NCI-H748 treated with DMSO at 0.1 percent for 48 hours (cell line): Measurements from ENCODE around the gene TNS1.

Source experiments
- DNase-seq: peaks from one replicate; lab custom pipeline; 2025; lab: John Stamatoyannopoulos, UW

TNS1 gene

DNA sequence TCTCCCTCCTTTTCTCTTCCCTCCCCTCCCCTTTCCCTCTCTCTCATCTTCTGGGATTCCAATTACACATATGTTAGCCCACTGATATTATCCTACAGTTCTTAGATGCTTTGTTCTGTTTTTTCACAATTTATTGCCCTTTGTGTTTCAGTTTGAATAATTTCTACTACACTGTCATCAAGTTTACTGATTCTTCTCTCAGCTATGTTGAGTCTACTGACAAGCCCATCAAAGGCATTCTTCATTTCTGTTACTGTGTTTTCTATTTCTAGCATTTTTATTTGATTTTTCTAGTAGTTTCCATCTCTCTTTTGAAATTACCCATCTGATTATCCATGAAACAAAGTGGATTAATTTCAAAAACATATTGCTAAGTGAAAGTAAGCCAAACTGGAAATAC is 219.6 kb downstream of the TNS1 start:
- no peak for DNase-seq

DNA sequence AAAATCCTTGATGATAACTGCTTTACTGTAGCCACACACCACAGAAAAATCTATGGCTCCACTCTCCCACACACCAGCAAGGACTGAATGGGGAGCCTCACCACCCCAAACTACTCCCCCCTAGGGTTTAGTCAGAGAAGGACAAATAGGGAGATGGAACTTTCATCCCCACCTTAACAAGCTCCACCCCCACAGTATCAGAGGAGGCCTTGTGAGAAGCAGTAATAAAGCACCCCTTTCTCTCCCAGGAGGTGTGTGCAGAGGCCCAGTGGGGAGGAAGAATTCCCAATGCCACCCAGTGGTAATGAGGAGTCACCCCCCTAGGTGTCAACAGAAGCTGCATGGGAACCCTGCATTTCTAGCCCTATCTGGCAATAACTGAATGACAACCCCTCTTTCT is 224.9 kb downstream of the TNS1 start:
- no peak for DNase-seq

DNA sequence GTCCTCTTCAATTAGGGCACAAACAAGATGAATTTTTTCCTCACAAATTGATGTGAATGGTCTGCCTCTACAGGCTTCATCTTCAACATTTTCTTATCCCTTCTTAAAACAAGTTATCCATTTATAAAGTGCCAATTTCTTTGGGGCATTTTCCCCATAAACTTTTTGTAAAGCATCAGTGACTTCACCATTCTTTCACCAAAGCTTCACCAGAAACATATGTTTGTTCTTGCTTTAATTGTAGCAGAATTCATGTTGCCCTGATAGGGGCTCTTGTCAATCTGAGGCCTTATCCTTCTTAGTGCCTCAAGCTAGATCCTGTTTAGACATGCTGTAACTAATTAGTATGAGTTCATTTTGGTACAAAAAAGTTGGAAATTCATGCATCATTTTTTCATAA is 226.2 kb downstream of the TNS1 start:
- no peak for DNase-seq

DNA sequence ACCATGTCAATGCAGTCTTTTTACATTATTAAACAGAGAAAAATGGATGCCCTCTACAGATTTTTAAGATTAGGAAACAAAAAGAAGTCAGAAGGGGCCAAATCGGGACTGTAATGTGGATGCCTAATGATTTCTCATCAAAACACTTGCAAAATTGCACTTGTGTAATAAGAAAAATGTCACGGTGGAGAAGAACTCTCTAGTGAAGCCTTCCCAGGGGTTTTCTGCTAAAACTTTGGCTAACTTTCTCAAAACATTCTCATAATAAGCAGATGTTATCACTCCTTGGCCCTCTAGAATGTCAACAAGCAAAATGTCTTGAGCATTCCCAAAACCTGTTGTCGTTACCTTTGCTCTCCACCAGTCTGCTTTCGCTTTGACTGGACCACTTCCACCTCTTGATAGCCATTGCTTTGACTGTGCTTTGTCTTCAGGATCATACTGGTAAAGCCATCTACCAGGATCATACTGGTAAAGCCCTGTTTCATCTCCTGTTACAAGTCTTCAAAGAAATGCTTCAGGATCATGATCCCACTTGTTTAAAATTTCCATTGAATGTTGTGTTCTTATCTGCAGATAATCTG is 226.8 kb downstream of the TNS1 start:
- DNase-seq, result no peak

DNA sequence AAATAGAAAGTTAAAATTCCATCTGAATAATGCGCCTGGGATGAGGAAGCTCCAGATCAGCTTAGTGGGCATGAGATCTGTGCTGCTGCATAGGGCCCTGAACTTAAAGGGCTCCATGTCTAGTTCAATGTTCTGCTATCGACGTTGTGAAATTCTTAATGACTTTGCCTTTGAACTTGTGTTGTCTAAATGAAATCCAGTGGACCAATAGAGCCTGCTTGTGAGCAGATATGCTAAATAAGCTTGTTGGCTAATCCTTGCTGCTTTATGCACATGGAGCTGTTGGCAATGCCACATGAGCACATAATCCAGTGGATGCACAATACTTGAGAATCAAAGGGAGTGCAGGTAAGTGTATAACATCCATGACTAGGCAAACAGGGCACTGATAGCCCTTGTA is 228.6 kb downstream of the TNS1 start:
- DNase-seq, result no peak

DNA sequence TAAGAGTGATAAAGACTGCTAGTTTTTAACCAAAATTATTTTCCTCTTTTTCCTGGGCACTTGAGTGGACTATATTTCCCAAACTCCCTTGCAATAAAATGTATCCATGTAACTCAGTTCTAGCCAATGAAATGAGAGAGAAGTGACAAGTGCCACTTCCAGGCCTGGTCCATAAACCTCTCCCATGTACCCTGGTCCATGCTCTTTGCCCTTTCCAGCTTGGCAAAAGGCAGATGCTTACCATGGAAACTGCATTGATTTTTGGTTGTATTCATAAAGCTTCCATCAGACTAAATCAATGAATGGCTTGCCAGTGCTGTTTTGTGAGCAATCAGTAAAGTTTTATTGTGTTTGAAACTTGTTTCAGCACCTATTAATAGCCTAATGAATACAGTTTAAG is 229.3 kb downstream of the TNS1 start:
- DNase-seq, result no peak

DNA sequence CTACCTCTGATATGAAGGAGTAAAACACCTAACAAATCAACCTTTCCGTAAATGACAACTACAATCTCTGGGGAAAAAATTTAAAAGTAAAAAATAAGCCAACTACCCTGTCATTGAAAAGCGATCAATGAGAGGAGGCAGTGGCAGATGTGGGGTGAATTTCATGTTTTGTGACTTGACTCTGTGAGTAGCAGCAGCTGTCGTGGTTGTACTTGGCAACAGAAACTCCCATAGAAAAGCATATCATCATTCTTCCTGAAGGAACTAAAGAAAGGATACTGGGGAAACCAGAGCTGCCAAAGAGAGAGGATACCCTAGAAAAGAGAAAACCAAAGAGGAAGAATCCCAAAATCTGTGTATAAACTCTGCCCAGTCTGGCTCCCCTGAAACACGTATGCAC is 236.4 kb downstream of the TNS1 start:
- DNase-seq, result no peak

DNA sequence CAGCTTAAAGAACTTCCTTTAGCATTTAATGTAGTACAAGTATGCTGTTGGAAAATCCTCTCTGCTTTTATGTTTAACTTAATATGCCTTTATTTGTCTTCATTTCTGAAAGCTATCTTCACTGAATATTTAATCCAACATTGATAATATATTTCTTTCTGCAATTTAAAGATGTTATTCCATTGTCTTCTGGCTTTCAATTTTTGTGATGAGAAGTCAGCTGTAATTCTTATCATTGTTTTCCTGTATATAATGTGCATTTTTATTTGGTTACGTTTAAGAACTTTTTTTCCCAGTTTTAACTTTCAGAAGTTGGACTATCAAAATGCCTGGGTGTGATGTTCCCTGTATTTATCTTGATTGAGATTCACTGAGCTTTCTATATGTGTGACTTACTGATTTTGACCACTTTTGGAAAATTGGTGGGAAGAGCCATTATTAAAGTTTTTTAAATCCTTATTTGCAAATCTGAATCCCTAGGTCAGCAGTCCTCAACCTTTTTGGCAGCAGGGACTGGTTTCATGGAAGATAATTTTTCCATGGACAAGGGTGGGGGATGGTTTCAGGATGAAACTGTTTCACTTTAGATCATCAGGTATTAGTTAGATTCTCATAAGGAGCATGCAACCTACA is 241.0 kb downstream of the TNS1 start:
- DNase-seq, result no peak

DNA sequence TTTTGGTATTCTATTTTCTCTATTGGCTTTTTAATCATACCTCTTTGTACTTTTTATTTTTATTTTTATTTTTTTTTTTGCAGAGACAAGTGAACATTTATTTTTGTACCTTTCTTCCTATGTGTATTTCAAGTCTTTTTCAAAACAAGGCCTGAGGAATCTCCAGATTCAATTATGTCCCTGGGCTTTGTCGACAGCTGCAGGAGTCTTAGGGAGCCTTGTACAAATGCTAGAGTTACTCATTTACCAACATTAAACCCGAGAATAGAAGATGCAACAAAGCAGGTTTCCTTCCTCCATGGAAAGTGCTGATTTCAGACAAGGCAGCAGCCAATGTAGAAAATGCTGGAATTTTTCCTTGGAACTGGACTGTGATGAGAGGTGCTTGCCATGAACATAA is 242.8 kb downstream of the TNS1 start:
- no peak for DNase-seq

DNA sequence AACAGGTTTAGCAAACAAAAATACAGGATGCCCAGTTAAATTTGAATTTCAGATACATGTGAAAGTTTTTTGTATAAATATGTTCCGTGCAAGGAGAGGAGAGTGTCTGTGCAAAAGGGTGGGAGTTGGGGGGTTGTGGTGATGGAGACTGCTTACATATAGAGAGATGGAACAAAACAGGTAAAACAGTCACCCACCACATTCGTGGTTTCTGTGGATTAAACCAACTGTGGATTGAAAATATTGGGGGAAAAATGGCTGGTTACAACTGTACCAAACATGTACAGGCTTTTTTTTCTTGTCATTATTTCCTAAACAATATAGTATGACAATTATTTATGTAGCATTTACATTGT is 245.7 kb downstream of the TNS1 start:
- no peak for DNase-seq

DNA sequence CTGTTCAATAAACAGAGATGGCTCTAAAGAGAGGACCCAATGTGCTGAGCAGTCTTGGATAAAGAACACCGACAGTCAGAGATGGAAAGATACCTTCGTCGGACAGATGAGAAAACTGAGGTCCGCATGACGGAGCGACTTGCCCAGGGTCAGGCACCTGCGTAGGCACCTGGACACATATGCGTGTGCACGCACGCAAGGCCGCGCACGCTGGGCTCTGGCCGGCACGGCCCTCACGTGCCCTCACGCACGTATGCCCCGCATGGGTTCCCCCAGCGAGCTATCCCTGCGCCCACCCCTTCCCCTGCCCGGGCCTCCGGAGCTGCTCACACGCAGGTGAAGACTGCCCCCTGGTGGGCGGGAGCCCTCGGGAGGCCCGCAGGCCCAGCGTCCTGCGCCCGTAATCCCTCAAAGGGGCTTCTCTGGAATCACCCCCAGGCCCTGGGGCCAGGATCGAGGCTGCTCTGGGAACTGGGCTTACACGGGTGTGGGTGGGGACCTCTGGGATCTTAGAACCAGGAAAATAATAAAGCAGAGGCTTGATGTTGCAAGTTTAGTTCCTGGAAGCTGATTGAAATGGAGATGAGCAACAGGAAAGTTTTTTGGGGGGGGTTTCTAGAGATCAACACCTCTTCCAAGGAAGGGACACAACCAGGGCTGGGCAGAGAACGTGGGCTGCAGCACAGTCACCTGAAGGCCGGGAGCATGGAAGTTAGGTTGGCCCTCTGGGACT is 246.3 kb downstream of the TNS1 start:
- DNase-seq, result no peak

DNA sequence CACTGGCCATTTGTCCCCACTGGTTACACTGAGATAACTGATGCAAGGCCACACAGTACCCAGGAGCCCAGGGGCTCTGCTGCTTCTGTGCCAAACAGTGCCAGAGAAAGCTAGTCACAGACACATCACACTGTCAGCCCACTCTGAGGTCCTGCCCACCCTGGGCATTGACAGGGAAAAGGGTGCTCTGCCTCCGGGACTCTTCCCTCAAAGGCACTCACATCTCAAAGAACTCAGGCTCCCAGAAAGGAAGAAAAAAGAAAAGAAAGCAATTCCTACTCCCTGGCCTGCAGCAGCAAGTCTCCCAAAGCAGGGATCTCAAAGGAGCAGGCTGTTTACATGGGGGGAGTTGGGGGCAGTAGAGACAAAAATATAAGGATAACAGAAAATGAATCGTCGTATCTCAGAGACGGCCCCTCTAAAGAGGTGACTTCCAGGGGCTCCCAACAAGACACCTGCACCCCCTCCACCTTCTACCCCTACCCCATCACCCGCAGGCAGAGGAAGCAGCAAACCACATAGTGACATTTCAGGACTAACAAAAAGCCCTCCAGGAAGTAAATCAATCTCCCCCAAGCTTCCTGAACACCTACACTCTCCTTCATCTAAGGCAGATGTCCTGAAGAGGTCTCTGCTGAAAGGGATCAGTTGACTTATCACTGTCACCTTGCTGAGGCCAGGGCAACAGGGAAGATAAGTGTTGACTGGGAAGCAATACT is 247.6 kb downstream of the TNS1 start:
- DNase-seq, result no peak

DNA sequence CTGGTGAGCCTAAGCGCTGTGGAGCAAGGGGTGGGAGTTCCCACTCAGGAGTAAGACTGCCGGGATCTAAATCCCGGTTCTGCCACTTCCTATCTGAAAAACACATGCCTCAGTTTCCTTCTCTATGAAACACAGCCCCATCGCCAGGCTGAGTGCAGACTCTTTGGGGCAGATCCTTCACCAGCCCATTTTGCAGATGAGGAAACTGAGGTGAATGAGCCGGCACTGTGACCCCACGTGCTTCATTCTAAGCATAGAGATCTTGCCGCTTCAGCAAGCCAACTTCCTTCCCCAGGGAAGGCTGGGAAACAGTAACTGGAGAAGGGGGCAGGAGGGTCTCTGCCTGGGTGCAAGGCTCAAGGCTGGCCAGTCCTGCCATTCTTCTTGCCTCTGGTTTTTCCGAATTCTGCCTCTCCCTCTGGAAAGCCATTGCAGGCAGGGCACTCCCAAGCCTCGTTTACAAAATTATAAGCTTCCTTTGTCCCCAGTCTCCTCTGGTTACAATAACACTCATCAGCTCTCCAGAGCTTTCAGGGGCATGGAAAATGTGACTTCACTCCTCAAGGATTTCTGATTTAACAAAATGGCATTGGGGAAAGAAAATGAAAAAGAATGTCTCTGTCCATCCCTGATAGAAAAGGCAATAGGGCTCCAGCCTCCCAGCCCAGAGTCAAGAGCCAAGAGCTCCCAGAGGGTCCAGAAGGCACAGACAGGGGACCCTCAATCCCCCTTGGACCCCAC is 249.2 kb downstream of the TNS1 start:
- DNase-seq, result no peak

DNA sequence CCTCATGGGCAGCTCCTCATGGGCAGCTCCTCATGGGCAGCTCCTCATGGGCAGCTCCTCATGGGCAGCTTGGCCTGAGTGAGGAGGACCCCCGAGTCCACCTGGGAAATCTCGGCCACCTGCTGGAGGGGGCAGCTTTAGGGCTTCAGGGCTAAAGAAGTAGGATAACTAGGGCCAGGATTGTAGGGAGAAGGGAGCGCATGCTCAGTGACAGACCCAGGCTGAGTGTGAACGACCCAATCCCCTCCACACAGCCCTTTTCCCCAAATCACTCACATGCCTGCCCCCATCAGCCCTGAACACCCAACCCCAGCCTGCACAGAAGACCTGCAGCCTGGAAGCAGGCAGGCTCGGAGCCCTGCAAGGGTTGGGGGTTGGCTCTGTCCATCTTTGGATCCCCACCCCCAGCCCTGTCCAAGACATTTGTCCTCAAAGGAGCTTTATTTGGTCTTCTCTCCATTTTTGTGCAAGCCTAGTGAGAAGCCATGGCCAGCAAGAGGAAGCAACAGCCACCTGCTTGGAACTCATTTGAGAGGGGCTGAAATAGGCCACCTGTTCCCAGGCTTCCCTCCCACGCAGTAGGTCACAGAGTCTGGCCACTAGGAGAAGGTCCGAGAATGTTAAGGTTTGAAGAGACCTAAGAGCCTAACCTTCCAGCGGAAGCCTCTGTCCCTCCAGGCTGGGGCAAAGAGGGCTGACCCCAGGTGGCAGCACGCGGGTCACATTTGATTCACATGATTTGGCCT is 249.9 kb downstream of the TNS1 start:
- no peak for DNase-seq

DNA sequence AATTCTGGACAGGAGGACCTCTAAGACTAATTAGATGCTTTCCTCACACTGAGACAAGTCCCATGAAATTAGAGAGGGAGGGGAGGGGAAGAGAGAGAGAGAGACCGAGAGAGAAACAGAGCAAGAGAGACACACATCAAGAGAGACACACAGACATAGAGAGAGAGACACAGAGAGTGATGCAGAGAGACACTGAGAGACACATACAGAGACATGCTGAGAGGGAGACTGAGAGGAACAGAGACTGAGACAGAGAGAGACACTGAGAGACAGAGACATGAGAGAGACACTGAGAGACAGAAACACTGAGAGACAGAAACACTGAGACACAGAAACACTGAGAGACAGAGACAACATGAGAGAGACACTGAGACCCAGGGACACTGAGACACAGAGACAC is 250.8 kb downstream of the TNS1 start:
- DNase-seq, result no peak

DNA sequence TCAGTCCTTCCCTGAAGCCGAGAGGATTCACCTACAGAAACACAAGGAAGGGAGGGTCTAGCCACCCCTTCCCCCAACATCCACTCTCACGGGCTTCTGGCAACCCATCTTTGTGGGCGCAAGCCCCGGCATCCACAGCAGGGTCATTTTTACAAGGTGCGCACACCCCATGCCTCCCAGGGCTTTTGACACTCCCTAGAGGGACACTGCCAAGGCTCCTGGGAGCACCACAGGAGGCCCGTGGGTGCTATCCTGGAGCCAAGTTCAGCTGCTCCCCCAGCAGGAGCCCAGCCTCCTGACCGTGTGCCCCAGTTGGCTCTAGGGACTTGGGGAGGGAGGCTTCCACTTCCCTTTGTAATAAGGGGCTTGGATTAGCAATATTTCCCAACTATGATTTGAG is 251.6 kb downstream of the TNS1 start:
- no peak for DNase-seq
